Panc1 (cell line): Measurements from ENCODE around the gene EPB41L5.

Experiments
- CTCF ChIP-seq: fragments of 450-650 bp; IDR thresholded peaks from 2 replicates; pipeline ENCODE4 v1.5.1; 2017; ENCODE audit warnings: mild to moderate bottlenecking
- POLR2AphosphoS5 ChIP-seq: IDR thresholded peaks from 2 replicates; pipeline ENCODE4 v1.6.1; 2012; ENCODE audit warnings: mild to moderate bottlenecking, low read depth, low read length, moderate library complexity
- REST ChIP-seq, 2 experiments: IDR thresholded peaks; 2 replicates each; pipeline ENCODE4 v1.6.1; 2011 to 2012; ENCODE audit warnings: low read depth in 2 of 2, control low read depth in 1 of 2, low read length in 1 of 2, mild to moderate bottlenecking in 1 of 2, moderate library complexity in 1 of 2; ENCODE audit not compliant: insufficient read depth in 1 of 2
- SIN3A ChIP-seq: IDR thresholded peaks from 2 replicates; pipeline ENCODE4 v1.6.1; 2012; ENCODE audit warnings: low read depth, mild to moderate bottlenecking, low read length, moderate library complexity, borderline replicate concordance; ENCODE audit not compliant: insufficient read depth

DNA sequence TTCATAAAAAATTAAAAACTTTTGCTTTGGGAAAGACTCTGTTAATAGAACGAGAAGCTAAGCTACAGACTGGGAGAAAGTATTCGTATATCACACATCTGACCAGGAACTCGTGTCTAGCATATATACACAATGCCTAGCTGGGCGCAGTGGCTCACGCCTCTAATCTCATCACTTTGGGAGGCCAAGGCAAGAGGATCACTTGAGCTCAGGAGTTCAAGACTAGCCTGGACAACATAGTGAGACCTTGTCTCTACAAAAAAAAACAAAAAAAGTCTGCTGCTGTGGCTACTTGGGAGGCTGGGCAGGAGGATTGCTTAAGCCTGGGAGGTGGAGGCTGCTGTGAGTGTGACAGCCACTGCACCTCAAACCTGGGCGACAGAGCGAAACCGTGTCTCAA lies 46.6 kb downstream of the EPB41L5 start:
- TF ChIP-seq CTCF (no peak), POLR2AphosphoS5 (no peak), REST (IDR thresholded peaks at IDR 0.05; ENCODE audit: insufficient read depth in 1 of 2, low read depth in 2 of 2, low read length in 1 of 2) (no peak), SIN3A (no peak)
